AG10803 (cell line): Measurements from ENCODE around the gene USP32.

Source experiments
- DNase-seq: peaks from one replicate; pipeline ENCODE4 v3.0.0; 2010; ENCODE audit warnings: low read depth
- H3K4me3 ChIP-seq: 2 replicates; pipeline ENCODE4 v1.5.1; 2011; ENCODE audit warnings: mild to moderate bottlenecking, low read length, control low read depth
- CTCF ChIP-seq: conservative IDR thresholded peaks from 2 replicates; pipeline ENCODE4 v1.5.1; 2011; ENCODE audit warnings: mild to moderate bottlenecking, low read length, control low read depth, inconsistent platforms

Gene USP32

GRCh38 chr17:60148373-60148772 lies 243.6 kb downstream of the USP32 start:
- no peak overlapping the region for H3K4me3 ChIP-seq
- no peak for DNase-seq
- no peak for TF ChIP-seq CTCF

- H3K4me3 ChIP-seq = no peak overlapping the region
- no peak for DNase-seq
- TF ChIP-seq CTCF = no peak
Measured at GRCh38 chr17:60147553-60148223, 244.2 kb downstream of the USP32 start.

GRCh38 chr17:60146206-60146605 lies 245.7 kb downstream of the USP32 start:
- no peak for TF ChIP-seq CTCF
- H3K4me3 ChIP-seq = no peak overlapping the region
- no peak for DNase-seq

GRCh38 chr17:60145006-60145935 lies 246.7 kb downstream of the USP32 start:
- no peak for DNase-seq
- no peak overlapping the region for H3K4me3 ChIP-seq
- no peak for TF ChIP-seq CTCF

- TF ChIP-seq CTCF = peak; percentile 82
- no peak overlapping the region; the same call in 1 of the 2 replicates for H3K4me3 ChIP-seq
- peak; percentile 87 for DNase-seq
Measured at GRCh38 chr17:60142872-60143499, 248.9 kb downstream of the USP32 start.

GRCh38 chr17:60141111-60142018 lies 250.6 kb downstream of the USP32 start:
- DNase-seq = peak; percentile 23
- no peak overlapping the region for H3K4me3 ChIP-seq
- TF ChIP-seq CTCF = no peak
